ENCODE data around the gene APBB3.

The APBB3 gene

GRCh38 chr5:140553657-140554056 lies 10.7 kb downstream of the APBB3 start:
- no peak for DNase-seq

GRCh38 chr5:140551872-140552271 lies 12.5 kb downstream of the APBB3 start:
- DNase-seq: no peak

GRCh38 chr5:140550147-140551079 lies 14.0 kb downstream of the APBB3 start:
- no peak for DNase-seq

GRCh38 chr5:140549237-140550144 lies 14.9 kb downstream of the APBB3 start:
- peak; percentile 56 for DNase-seq

GRCh38 chr5:140548791-140549190 lies 15.6 kb downstream of the APBB3 start:
- DNase-seq: no peak

GRCh38 chr5:140548300-140548688 lies 16.1 kb downstream of the APBB3 start:
- no peak for DNase-seq

- peak; percentile 98 for DNase-seq
These were observed 16.7 kb downstream of the APBB3 start, which contains the start of gene EIF4EBP3 for GRCh38 chr5:140547508-140548299. Gene EIF4EBP3, plus strand, starts transcription at chr5:140547662. Its CDS starts 76 bp downstream, at chr5:140547738.

GRCh38 chr5:140546851-140547507 lies 17.4 kb downstream of the APBB3 start:
- DNase-seq: no peak

GRCh38 chr5:140545606-140546005 lies 18.8 kb downstream of the APBB3 start:
- DNase-seq: no peak

- DNase-seq: no peak
These were observed 19.4 kb downstream of the APBB3 start for GRCh38 chr5:140544986-140545385.

GRCh38 chr5:140542972-140543371 lies 21.4 kb downstream of the APBB3 start:
- DNase-seq: no peak

GRCh38 chr5:140540227-140540626 lies 24.2 kb downstream of the APBB3 start:
- no peak for DNase-seq

- no peak for DNase-seq
These were observed 40.4 kb downstream of the APBB3 start for GRCh38 chr5:140524003-140524402.

GRCh38 chr5:140513124-140513523 lies 51.3 kb downstream of the APBB3 start:
- no peak for DNase-seq

GRCh38 chr5:140509898-140510297 lies 54.5 kb downstream of the APBB3 start:
- no peak for DNase-seq

Data from femur (tissue), 1 donor.